ENCODE data around the gene GMDS. TPM values are rescaled to one million over a fixed set of nuclear protein-coding genes. Genes with fewer than 3 reads are reported as not detected.

Gene GMDS
- total RNA-seq, 2 donors from 2014 or later, result 19.6 to 36.3 TPM

DNA sequence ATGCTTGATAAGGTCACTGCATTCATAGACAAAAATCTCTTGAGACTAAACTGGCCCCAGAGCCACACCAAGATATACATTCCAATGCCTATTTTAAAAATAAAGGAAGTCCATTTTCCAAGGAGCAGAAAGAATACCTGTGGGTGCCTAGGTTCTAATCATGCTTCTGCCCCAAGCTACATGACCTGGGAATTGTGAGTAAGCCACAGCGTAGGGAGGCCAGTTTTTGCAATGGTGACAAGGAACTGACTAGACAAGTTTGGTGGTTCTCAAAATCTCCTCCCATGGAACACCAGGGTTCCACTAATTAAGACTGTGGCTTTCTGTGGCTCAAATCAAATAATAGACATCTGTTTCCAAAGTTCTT lies 83.3 kb downstream of the GMDS start:
- peaks cover 24% of the 10 kb centered on the region for H3K4me1 Mint-ChIP-seq
- H3K4me3 Mint-ChIP-seq, result peak overlapping the region; percentile 25
- no peaks in the 10 kb centered on the region for H3K27me3 Mint-ChIP-seq
- H3K36me3 Mint-ChIP-seq (ENCODE audit: low read depth), result no peaks in the 10 kb centered on the region
- no peaks in the 10 kb centered on the region for H3K9me3 Mint-ChIP-seq
- ATAC-seq (replicated peaks), result no peak
- H3K27ac Mint-ChIP-seq, result peak overlapping the region; percentile 58

DNA sequence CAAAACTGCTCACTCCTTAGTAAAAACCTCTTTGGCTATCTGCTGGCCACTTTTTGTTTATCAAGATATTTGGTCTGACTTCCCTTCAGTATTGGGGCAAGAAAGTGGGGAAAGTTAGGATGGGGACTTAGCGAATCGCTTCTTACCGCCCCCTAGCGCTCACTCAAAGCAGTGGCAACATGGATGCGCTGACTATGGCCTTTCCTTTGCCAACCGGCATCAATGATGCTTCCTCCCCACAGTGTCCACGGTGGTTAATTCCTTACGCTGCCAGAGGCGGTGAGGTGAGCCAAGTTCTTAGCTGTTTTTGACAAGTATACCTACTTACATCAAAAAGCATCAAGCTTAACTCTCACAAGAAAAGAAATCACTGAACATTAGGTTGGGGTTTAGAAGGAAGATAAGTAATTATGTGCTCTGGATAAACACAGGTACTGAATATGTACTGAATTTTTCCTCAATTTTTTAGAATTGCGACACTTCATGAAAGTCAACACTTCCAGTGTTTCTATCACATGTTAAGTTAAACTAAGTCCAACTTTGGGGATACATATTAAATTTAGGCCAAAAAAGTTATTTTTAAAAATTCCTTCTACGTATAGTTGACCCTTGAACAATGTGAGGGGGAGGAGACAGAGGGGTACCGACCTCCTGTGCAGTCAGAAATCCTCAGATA lies 86.7 kb downstream of the GMDS start:
- Mint-ChIP-seq H3K4me3 (no peak overlapping the region), H3K4me1 (peaks cover 24% of the 10 kb centered on the region), H3K27ac (no peak overlapping the region), H3K36me3 (ENCODE audit: low read depth) (no peaks in the 10 kb centered on the region), H3K27me3 (no peaks in the 10 kb centered on the region), H3K9me3 (no peaks in the 10 kb centered on the region)
- ATAC-seq (replicated peaks), result no peak

- ATAC-seq (replicated peaks), result peak; percentile 76
- H3K27me3 Mint-ChIP-seq, result no peaks in the 10 kb centered on the region
- no peak overlapping the region for H3K4me3 Mint-ChIP-seq
- no peak overlapping the region for H3K27ac Mint-ChIP-seq
- no peaks in the 10 kb centered on the region for H3K36me3 Mint-ChIP-seq (ENCODE audit: low read depth)
- no peaks in the 10 kb centered on the region for H3K9me3 Mint-ChIP-seq
- H3K4me1 Mint-ChIP-seq, result peaks cover 18% of the 10 kb centered on the region
Measured at GRCh38 chr6:2157441-2158127, 87.8 kb downstream of the GMDS start.

DNA sequence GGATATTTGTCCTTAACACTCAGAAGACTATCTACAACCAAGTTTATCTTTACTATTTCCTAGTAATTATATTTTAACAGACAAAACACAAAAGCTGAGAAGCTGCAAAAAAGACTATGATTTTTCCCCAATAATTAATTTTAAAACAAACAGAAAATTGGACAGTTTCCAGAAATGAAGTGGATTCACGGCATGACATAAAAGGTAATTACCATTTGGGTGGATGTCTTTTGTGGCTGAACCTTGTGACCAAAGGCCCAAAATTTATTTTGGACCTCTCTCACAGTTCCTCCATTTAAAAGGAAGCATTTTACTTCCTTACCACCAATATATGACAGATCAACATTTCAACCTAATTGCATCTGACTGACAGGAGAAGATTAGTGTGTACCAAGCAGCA lies 90.2 kb downstream of the GMDS start:
- no peak for ATAC-seq (replicated peaks)
- no peak overlapping the region for H3K4me3 Mint-ChIP-seq
- H3K9me3 Mint-ChIP-seq, result no peaks in the 10 kb centered on the region
- H3K36me3 Mint-ChIP-seq (ENCODE audit: low read depth), result no peaks in the 10 kb centered on the region
- H3K27ac Mint-ChIP-seq, result no peak overlapping the region
- H3K27me3 Mint-ChIP-seq, result no peaks in the 10 kb centered on the region
- H3K4me1 Mint-ChIP-seq, result peaks cover 4% of the 10 kb centered on the region

GRCh38 chr6:2149361-2150006 lies 95.9 kb downstream of the GMDS start:
- Mint-ChIP-seq H3K27ac (no peak overlapping the region), H3K36me3 (ENCODE audit: low read depth) (no peaks in the 10 kb centered on the region), H3K27me3 (no peaks in the 10 kb centered on the region), H3K4me1 (no peaks in the 10 kb centered on the region), H3K4me3 (no peak overlapping the region), H3K9me3 (peaks cover 3% of the 10 kb centered on the region)
- ATAC-seq (replicated peaks), result no peak

GRCh38 chr6:2148748-2149147 lies 96.7 kb downstream of the GMDS start:
- H3K4me1 Mint-ChIP-seq, result no peaks in the 10 kb centered on the region
- no peak overlapping the region for H3K4me3 Mint-ChIP-seq
- peaks cover 3% of the 10 kb centered on the region for H3K9me3 Mint-ChIP-seq
- H3K27ac Mint-ChIP-seq, result no peak overlapping the region
- no peak for ATAC-seq (replicated peaks)
- H3K27me3 Mint-ChIP-seq, result no peaks in the 10 kb centered on the region
- no peaks in the 10 kb centered on the region for H3K36me3 Mint-ChIP-seq (ENCODE audit: low read depth)

- no peaks in the 10 kb centered on the region for H3K36me3 Mint-ChIP-seq (ENCODE audit: low read depth)
- H3K4me3 Mint-ChIP-seq, result no peak overlapping the region
- H3K9me3 Mint-ChIP-seq, result peaks cover 3% of the 10 kb centered on the region
- H3K27ac Mint-ChIP-seq, result no peak overlapping the region
- ATAC-seq (replicated peaks), result no peak
- no peaks in the 10 kb centered on the region for H3K27me3 Mint-ChIP-seq
- H3K4me1 Mint-ChIP-seq, result no peaks in the 10 kb centered on the region
Measured at GRCh38 chr6:2147766-2148448, 97.5 kb downstream of the GMDS start.

- Mint-ChIP-seq H3K9me3 (peaks cover 3% of the 10 kb centered on the region), H3K4me3 (no peak overlapping the region), H3K4me1 (no peaks in the 10 kb centered on the region), H3K27me3 (no peaks in the 10 kb centered on the region), H3K36me3 (ENCODE audit: low read depth) (no peaks in the 10 kb centered on the region), H3K27ac (no peak overlapping the region)
- no peak for ATAC-seq (replicated peaks)
Measured at GRCh38 chr6:2147261-2147660, 98.1 kb downstream of the GMDS start.

DNA sequence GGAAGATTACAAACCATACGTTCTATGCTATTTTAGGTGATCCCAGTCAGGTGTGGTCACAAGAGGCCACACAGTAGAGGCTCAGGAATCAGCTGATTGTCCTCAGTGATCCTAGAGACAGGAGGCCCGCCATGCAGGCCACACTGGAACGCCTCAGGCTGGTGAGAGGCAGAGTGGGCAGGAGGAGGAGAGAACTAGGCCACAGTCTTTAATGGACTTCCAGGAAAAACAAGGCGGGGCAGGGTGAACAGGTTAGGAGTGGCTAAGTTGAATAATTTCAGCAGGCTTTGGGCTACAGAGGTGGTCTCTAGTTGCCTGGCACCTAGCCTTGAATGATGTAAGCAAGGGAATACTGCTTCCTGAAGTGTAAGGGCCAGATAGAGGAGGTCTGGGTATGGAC lies 101.2 kb downstream of the GMDS start:
- no peak overlapping the region for H3K27ac Mint-ChIP-seq
- ATAC-seq (replicated peaks), result no peak
- H3K4me1 Mint-ChIP-seq, result peaks cover 6% of the 10 kb centered on the region
- H3K27me3 Mint-ChIP-seq, result no peaks in the 10 kb centered on the region
- H3K4me3 Mint-ChIP-seq, result no peak overlapping the region
- H3K9me3 Mint-ChIP-seq, result peaks cover 3% of the 10 kb centered on the region
- no peaks in the 10 kb centered on the region for H3K36me3 Mint-ChIP-seq (ENCODE audit: low read depth)

DNA sequence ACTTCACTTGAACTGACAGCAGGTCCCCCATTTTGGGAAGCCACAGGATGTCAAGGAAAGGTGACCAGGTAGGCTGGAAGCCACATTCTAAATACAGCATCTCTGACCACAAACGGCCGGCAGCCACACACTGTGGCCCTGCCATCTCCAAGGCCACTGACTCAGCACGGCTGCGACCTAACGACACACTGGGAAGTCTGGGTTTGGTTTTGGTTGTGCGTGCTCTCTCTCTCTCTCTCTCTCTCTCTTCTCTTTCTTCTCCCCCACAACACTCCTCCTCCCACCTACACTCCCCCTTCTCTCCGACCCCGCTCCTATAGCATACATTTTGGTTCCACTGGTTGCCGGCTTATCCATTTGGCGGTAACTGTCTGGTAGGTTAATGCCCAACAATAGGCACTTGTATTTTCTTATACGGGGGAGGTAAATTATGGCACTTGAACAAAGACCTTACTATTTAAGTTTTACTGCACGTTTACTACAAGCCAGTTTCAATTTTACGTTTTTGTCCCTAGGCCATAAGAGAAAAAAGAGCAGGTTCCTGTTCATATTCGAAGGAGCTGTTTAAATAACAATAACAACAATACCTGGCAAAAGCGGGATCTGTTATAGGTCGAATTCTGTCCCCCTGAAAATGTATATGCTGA lies 103.6 kb downstream of the GMDS start:
- Mint-ChIP-seq H3K36me3 (ENCODE audit: low read depth) (no peaks in the 10 kb centered on the region), H3K4me1 (peaks cover 6% of the 10 kb centered on the region), H3K27me3 (no peaks in the 10 kb centered on the region), H3K27ac (no peak overlapping the region), H3K4me3 (no peak overlapping the region), H3K9me3 (peaks cover 3% of the 10 kb centered on the region)
- no peak for ATAC-seq (replicated peaks)

DNA sequence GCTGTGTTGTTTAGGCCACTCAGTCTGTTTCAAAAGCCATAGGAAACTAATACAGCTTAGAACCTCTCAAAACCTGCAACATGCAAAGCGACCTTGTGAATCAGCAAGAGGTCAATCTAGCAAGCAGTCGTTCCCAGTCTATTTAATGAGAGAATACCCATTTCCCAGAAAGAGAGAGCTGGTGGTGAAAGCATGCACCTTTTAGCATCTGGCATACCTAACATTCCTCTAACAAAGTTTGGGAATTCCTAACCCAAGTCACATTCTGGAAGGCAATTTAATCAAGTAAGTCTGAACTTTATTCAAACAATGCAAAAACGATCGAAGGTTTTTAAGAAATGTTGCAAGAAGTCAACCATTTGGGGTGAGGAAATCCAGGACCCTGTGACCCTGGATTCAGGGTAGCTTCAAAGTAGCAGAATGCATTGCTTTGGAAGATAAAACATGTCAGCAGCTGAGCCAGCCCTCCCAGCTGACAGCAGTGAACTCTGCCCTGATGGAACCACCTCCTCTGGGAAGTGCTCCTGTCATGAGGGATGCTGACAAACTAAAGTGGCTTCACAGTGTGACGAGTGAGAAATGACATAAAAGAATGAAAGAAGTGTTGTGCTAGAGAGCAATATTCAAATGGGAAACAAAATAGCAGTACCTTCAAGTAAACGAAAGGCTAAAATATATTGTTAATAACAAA lies 104.8 kb downstream of the GMDS start:
- Mint-ChIP-seq H3K27ac (no peak overlapping the region), H3K27me3 (no peaks in the 10 kb centered on the region), H3K9me3 (no peaks in the 10 kb centered on the region), H3K4me1 (peaks cover 6% of the 10 kb centered on the region), H3K36me3 (ENCODE audit: low read depth) (no peaks in the 10 kb centered on the region), H3K4me3 (no peak overlapping the region)
- ATAC-seq (replicated peaks), result no peak

DNA sequence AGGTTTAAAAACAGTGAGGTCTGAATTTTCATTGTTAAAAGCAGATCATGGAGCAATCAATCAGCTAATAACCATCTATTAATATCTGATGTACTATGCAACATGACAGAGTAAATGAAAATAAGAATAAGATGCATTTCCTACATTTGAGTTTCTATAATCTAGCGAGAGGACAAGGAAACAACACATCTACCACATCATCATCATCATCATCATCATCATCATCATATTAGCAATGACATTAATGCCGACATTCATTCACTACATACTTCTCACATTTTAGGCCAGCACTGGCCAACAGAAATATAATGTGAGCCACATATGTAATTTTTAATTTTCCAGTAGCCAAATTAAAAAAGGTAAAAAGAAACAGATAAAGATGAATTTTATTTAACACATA lies 110.0 kb downstream of the GMDS start:
- no peak overlapping the region for H3K4me3 Mint-ChIP-seq
- no peaks in the 10 kb centered on the region for H3K27me3 Mint-ChIP-seq
- ATAC-seq (replicated peaks), result no peak
- no peaks in the 10 kb centered on the region for H3K36me3 Mint-ChIP-seq (ENCODE audit: low read depth)
- no peaks in the 10 kb centered on the region for H3K9me3 Mint-ChIP-seq
- H3K27ac Mint-ChIP-seq, result no peak overlapping the region
- peaks cover 7% of the 10 kb centered on the region for H3K4me1 Mint-ChIP-seq

GRCh38 chr6:2134554-2134953 lies 110.9 kb downstream of the GMDS start:
- H3K27me3 Mint-ChIP-seq, result no peaks in the 10 kb centered on the region
- no peaks in the 10 kb centered on the region for H3K9me3 Mint-ChIP-seq
- ATAC-seq (replicated peaks), result no peak
- H3K4me1 Mint-ChIP-seq, result peaks cover 8% of the 10 kb centered on the region
- H3K4me3 Mint-ChIP-seq, result no peak overlapping the region
- no peak overlapping the region for H3K27ac Mint-ChIP-seq
- H3K36me3 Mint-ChIP-seq (ENCODE audit: low read depth), result no peaks in the 10 kb centered on the region

DNA sequence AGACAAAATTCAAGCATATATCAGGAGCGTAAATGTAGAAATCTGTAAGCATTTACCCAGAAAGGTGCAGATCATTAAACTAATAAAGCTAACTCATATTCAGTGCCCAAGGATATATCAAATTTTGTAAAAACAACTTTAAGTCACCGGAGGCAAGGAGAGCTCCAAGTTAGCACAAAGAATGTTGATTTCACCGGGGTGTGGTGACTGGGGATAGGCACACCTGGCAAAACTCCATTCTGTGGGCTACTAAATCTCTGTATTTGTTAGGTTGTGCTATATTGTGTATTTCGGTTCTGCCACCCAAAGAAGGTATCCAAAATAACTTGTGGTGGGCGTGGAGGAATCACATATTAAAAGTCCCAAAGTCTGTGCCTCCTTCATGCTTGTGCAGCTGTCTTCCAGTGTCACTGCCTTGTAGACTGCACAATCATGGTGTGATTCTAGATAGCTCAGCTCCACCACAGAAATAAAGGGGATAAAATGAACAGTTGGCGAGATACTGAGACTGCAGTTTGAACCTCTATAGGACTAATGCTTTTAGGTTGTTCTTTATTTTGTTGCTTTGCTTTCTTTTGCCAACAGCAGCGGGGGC lies 111.6 kb downstream of the GMDS start:
- no peaks in the 10 kb centered on the region for H3K9me3 Mint-ChIP-seq
- no peak for ATAC-seq (replicated peaks)
- H3K27me3 Mint-ChIP-seq, result no peaks in the 10 kb centered on the region
- H3K4me3 Mint-ChIP-seq, result no peak overlapping the region
- H3K36me3 Mint-ChIP-seq (ENCODE audit: low read depth), result no peaks in the 10 kb centered on the region
- H3K27ac Mint-ChIP-seq, result no peak overlapping the region
- H3K4me1 Mint-ChIP-seq, result peaks cover 13% of the 10 kb centered on the region
